Limb (tissue), 2 donors: Measurements from ENCODE around the gene EIF4A2.
"Not testable (repeated sequence)": the region's sequence is repeated elsewhere in the genome, so short reads cannot be mapped to it uniquely, and the experiment has no call there.

Experiments used
- DNase-seq, 2 donors: peaks; one replicate each; pipeline ENCODE4 v3.0.0-alpha.2; 2016; ENCODE audit errors: extremely low spot score in 2 of 2

Gene EIF4A2

GRCh38 chr3:186818956-186819355, 35.6 kb downstream of the EIF4A2 start:
- DNase-seq: no peak

GRCh38 chr3:186821429-186822387, 38.3 kb downstream of the EIF4A2 start:
- DNase-seq: peak in 1 of 2 donors; percentile 16

- DNase-seq: not testable (repeated sequence)
Measured at GRCh38 chr3:186822388-186822759, 39.0 kb downstream of the EIF4A2 start.

GRCh38 chr3:186823386-186823785, 40.0 kb downstream of the EIF4A2 start:
- DNase-seq: no peak

GRCh38 chr3:186824430-186825139, 41.2 kb downstream of the EIF4A2 start:
- no peak for DNase-seq

- DNase-seq: peak in 1 of 2 donors; percentile 63
Measured at GRCh38 chr3:186825294-186825821, 42.0 kb downstream of the EIF4A2 start.

- DNase-seq: peak in 1 of 2 donors; percentile 30
Measured at GRCh38 chr3:186825872-186826409, 42.6 kb downstream of the EIF4A2 start.

- no peak for DNase-seq
Measured at GRCh38 chr3:186826410-186826975, 43.1 kb downstream of the EIF4A2 start.

- DNase-seq: peak; percentile 75 to 88
Measured at GRCh38 chr3:186826976-186827857, 43.8 kb downstream of the EIF4A2 start.

- peak in 1 of 2 donors; percentile 27 for DNase-seq
Measured at GRCh38 chr3:186828340-186828739, 45.0 kb downstream of the EIF4A2 start.

GRCh38 chr3:186831798-186832197, 48.4 kb downstream of the EIF4A2 start:
- no peak for DNase-seq

GRCh38 chr3:186832276-186832675, 48.9 kb downstream of the EIF4A2 start:
- DNase-seq: no peak
